Osteocyte (in vitro differentiated cells): ENCODE measurements around the gene FIGLA. TPM values are rescaled to one million over a fixed set of nuclear protein-coding genes. Genes with fewer than 3 reads are reported as not detected.

ENCODE experiments used
- DNase-seq: peaks from one replicate; pipeline ENCODE4 v3.0.0; 2021; ENCODE audit warnings: mixed read lengths; ENCODE audit not compliant: unreplicated experiment; ENCODE audit errors: extremely low spot score
- H3K27ac Mint-ChIP-seq: one replicate; pipeline ENCODE4 v1.8.0; 2021; ENCODE audit warnings: mild to moderate bottlenecking, mixed read lengths; ENCODE audit not compliant: unreplicated experiment
- H3K27me3 Mint-ChIP-seq: one replicate; pipeline ENCODE4 v1.8.0; 2021; ENCODE audit warnings: mixed read lengths; ENCODE audit not compliant: unreplicated experiment
- H3K36me3 Mint-ChIP-seq: one replicate; pipeline ENCODE4 v1.8.0; 2021; ENCODE audit warnings: mixed read lengths; ENCODE audit not compliant: unreplicated experiment
- H3K4me1 Mint-ChIP-seq: one replicate; pipeline ENCODE4 v1.8.0; 2021; ENCODE audit warnings: mixed read lengths; ENCODE audit not compliant: unreplicated experiment
- H3K4me3 Mint-ChIP-seq: one replicate; pipeline ENCODE4 v1.8.0; 2021; ENCODE audit warnings: mild to moderate bottlenecking, moderate library complexity, mixed read lengths; ENCODE audit not compliant: unreplicated experiment
- H3K9me3 Mint-ChIP-seq: one replicate; pipeline ENCODE4 v1.8.0; 2021; ENCODE audit warnings: mixed read lengths; ENCODE audit not compliant: unreplicated experiment
- CTCF ChIP-seq: fragments of 200-600 bp; sonication (generic); IDR thresholded peaks from 2 replicates; pipeline ENCODE4 v1.5.0; 2021; ENCODE audit warnings: antibody characterized with exemption, mild to moderate bottlenecking, moderate library complexity
- total RNA-seq: library from RNA; stranded (reverse); gene quantifications from 2 replicates; pipeline ENCODE4 v1.2.1, GENCODE V29; 2021

The FIGLA gene
- total RNA-seq, 1 donor from 2014 or later, result not detected

GRCh38 chr2:70767699-70768589 lies 22.5 kb downstream of the FIGLA start, which contains the start of gene ADD2:
ADD2 (minus strand) TSS chr2:70768200; CDS start chr2:70706408, 61,792 bp downstream.
- Mint-ChIP-seq H3K9me3 (no peaks in the 10 kb centered on the region), H3K27ac (no peak within 1 kb of the TSS), H3K27me3 (peaks cover 70% of the 10 kb centered on the region), H3K4me1 (peaks cover 11% of the 10 kb centered on the region), H3K4me3 (peak within 1 kb of the TSS; percentile 66), H3K36me3 (no peaks in the 10 kb centered on the region)
- TF ChIP-seq CTCF, result no peak
- no peak for DNase-seq

- no peak for DNase-seq
- no peaks in the 10 kb centered on the region for H3K36me3 Mint-ChIP-seq
- peaks cover 11% of the 10 kb centered on the region for H3K4me1 Mint-ChIP-seq
- H3K4me3 Mint-ChIP-seq, result no peak overlapping the region
- no peaks in the 10 kb centered on the region for H3K9me3 Mint-ChIP-seq
- no peak overlapping the region for H3K27ac Mint-ChIP-seq
- TF ChIP-seq CTCF, result no peak
- H3K27me3 Mint-ChIP-seq, result peaks cover 65% of the 10 kb centered on the region
These were observed 23.3 kb downstream of the FIGLA start for GRCh38 chr2:70767079-70767698.

GRCh38 chr2:70766357-70767078 lies 23.9 kb downstream of the FIGLA start:
- Mint-ChIP-seq H3K27ac (no peak overlapping the region), H3K36me3 (no peaks in the 10 kb centered on the region), H3K4me3 (peak overlapping the region; percentile 21), H3K4me1 (peaks cover 11% of the 10 kb centered on the region), H3K9me3 (no peaks in the 10 kb centered on the region), H3K27me3 (peaks cover 62% of the 10 kb centered on the region)
- TF ChIP-seq CTCF, result no peak
- DNase-seq, result no peak

- Mint-ChIP-seq H3K36me3 (no peaks in the 10 kb centered on the region), H3K27ac (no peak overlapping the region), H3K9me3 (no peaks in the 10 kb centered on the region), H3K27me3 (peaks cover 60% of the 10 kb centered on the region), H3K4me1 (peaks cover 11% of the 10 kb centered on the region), H3K4me3 (no peak overlapping the region)
- no peak for TF ChIP-seq CTCF
- DNase-seq, result no peak
These were observed 24.9 kb downstream of the FIGLA start for GRCh38 chr2:70765507-70765906.
